GM04503 (cell line): ENCODE measurements around the gene ZNF74.
A peak's percentile ranks its signal among the peaks of the same experiment; 100 is the strongest.
"Not testable (repeated sequence)": the region's sequence is repeated elsewhere in the genome, so short reads cannot be mapped to it uniquely, and the experiment has no call there.

Experiments used
- DNase-seq: peaks from one replicate; pipeline ENCODE4 v3.0.0-alpha.2; 2012; ENCODE audit warnings: low read depth

ZNF74 gene

DNA sequence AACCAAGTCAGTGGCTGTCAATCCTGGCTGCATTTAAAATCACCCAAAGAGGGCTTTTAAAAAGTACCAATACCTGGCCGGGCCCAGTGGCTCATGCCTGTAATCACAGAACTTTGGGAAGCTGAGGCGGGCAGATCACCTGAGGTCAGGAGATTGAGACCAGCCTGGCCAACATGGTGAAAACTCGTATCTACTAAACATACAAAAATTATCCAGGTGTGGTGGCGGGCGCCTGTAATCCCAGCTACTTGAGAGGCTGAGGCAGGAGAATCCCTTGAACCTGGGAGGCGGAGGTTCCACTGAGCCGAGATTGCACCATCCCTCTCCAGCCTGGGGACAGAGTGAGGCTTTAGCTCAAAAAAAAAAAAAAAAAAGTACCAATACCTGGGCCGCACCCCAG is 17.7 kb upstream of the ZNF74 start:
- DNase-seq: not testable (repeated sequence)

DNA sequence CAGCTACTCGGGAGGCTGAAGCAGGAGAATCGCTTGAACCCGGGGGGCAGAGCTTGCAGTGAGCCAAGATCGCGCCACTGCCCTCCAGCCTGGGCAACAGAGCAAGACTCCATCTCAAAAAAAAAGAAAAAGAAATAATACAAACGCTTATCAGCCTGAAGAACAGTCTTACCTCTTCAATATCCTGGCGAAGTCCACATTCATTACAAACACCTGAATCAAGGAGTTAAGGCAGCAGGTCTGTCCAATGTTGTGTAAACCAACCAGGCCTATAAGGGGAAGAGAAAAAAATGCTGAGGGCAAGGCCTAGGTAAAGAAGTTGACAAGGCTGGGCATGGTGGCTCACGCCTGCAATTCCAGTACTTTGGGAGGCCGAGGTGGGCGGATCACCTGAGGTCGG is 17.0 kb upstream of the ZNF74 start:
- DNase-seq: not testable (repeated sequence)

DNA sequence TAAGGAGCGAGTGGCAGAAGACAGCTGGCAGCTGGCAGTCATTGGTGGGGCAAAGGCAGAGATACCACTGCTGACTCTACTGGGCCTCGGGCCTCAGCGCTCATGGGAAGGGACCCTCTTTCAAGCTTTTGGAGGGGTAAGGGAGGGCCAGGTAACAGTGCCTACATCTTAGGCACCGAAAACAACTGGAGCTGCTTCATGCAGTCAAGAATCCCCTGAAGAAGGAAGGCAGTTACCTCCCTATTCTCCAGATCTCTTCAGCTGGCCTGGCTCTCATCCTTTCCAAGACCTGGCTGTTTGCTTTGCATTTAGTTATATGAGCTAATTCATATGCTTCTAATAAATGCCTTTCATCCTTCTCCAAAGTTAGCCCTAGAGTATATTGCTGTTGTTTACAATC is 15.8 kb upstream of the ZNF74 start:
- no peak for DNase-seq

DNA sequence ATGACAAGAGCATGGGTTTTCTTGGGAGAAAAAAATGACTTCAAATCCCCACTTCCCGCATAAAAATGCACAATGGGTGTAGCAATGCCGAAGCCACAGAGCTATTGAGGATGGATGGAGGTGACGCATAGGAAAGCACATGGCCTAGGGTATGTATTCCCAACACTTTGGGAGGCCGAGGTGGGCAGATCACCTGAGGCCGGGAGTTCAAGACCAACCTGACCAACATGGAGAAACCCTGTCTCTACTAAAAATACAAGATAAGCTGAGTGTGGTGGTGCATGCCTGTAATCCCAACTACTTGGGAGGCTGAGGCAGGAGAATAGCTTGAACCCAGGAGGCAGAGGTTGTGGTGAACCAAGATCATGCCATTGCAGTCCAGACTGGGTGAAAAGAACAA is 15.3 kb upstream of the ZNF74 start:
- DNase-seq: not testable (repeated sequence)

DNA sequence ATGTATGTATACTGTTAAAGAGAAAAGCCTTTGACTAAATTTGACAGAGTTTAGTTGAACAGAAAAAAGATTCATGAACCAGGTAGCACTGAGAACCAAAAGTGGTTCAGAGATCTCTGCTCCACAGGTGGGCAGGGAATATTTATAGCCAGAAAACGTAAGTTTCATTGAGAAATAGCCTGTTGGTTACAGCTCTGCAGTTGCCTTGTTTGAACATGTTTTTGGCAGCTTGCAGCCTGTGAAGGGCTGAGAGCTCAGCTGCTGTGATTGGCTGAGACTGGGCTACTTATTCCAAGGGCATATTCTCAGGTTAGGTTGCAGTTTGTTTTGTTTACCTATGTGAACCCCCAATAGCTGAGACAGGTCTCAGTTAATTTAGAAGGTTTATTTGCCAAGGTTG is 13.5 kb upstream of the ZNF74 start:
- no peak for DNase-seq

DNA sequence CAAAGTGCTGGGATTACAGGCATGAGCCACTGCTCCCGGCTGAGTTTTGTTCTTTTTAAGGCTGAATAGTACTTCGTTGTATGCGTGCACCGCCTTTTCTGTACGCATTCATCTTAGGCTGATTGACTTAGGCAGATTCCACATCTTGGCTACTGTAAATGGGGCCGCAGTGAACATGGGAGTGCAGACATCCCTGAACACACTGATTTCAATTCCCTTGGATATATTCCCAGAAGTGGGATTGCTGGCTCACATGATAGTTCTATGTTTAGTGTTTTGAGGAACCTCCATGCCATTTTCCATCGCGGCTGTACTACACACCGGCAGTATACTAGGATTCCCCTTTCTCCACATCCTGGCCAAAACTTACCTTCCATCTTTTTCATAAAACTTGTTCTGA is 10.4 kb upstream of the ZNF74 start:
- no peak for DNase-seq

DNA sequence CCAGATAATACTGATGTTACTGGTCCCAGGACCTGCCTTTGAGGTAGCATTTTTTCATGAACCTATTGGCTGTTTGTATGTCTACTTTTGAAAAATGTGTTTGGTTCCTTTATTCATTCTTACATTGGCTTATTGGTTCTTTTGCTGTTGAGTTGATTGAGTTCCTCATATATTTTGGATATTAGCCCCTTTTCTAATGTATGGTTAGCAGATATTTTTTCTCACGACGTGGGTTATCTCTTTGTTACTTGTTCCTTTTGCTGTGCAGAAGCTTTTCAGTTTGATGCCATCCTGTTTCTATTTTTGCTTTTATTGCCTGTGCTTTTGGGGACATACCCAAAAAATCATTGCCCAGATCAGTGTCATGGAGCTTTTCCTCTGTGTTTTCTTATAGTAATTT is 9.8 kb upstream of the ZNF74 start:
- no peak for DNase-seq

DNA sequence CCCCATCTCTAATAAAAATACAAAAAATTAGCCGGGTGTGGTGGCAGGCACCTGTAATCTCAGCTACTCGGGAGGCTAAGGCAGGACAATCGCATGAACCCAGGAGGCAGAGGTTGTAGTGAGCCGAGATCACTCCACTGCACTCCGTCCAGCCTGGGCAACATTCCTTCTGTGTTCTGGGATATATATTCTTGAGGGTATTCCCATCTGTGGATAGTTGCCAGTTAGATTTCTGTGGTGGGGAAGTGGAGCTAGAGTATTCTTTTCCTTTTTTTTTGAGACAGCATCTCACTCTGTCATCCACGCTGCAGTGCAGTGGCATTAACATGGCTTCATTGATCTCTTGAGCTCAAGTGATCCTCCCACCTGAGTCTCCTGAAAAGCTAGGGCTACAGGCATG is 9.1 kb upstream of the ZNF74 start:
- DNase-seq: no peak

DNA sequence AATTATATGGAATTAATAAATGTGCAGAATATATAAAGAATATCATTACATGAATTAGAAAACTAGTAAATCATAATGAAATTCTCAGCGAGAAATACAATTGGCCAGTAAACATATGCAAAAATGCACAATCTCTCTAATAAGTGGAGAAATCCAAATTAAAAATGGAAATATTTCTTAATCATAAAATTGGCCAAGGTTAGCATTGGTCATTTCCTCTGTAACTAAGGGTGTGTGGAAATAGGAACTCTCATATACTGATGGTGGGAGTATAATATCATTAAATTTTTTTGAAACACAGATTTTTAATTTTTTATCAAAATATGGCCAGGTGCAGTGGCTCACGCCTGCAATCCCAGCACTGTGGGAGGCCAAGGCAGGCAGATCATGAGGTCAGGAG is 7.6 kb upstream of the ZNF74 start:
- DNase-seq: no peak

DNA sequence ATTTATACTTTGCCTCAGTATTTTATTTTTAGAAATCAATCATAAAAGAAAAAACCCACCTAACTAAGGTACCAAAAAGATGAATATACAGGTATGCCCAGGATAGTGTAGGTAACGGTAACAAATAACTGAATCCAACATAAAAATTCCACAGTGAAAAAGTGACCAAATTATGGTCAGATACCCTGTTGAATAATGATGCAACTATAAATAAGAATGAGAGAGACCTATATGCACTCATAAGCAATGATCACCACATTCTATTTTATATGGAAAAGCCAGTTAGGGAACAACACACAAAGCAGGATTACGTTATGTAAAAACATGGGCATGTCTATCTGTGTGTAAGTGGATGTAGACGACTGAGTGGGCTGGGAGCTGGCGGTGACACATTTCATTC is 7.0 kb upstream of the ZNF74 start:
- DNase-seq: no peak

DNA sequence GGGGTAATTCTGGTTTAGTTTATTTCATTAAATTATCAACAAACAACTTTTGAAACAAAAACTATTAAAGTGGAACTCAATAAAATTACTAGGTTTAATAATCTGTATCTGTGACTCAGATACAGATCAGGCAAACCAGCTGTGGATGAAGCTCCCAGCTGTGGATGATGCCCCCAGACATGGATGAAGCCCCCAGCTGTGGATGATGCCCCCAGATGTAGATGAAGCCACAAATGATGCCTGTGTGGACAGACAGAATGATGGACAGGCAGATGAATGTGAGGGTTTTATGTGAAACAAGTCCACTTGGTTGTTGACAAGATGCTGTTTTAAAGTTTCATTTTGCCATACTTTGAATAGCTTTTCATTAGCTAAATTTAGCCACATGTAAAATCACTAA is 5.8 kb upstream of the ZNF74 start:
- DNase-seq: no peak

DNA sequence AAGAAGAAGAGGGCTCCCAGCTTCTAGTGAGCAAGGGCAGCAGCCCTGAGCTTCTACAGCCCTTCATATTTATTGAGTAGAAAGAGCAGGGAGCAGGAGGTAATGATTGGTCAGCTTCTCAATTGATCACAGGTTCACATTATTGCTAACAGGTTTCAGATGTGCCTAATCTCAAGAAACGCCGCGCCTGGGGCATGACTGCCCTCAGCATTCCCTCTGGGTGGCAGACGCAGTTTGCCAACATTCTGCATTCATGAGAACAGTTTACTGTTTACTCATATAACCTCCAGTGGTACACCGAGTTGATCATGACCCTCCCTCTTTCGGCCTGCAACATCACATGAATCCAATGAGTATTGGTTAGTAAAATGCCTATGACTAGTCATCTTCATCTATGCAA is 4.7 kb upstream of the ZNF74 start:
- no peak for DNase-seq

DNA sequence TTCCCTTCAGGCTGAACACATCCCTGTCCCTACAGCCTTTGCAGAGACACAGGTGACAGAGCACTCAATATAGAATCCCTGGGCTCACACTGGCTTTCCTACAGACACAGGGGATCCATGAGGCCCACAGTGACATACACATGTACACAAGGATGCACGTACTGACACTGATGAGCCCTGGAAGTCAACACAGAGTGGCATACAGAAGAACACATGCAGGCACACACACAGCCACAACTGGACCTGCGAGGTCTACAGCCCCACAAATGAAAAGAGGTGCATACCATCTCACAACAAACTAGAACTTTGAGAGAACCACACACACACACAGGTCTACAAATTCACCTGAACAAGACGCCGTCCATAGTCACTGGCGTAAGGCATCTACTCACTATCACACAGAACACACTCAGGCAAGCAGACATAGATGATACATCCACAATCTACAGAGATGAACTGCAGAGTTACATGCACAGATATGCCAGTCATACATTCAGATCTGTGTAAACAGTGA is 3.5 kb upstream of the ZNF74 start:
- DNase-seq: no peak

DNA sequence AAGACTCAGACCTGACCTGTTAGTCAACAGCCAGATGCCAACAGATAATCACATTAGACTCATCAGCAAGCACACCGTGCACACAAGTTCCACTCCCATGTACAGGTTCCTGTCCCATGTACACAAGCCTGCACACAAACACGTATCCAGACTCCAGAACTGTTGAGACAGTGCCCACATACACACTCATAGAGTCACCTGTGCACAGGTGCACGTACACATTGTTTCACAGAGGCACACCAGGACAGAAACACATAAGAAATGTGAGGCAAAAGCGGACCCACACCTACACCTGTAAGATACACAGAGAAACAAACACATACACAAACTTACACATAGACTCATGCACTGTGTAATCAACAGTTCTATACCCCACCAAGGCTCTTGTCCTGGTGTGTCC is 2.7 kb upstream of the ZNF74 start:
- no peak for DNase-seq

DNA sequence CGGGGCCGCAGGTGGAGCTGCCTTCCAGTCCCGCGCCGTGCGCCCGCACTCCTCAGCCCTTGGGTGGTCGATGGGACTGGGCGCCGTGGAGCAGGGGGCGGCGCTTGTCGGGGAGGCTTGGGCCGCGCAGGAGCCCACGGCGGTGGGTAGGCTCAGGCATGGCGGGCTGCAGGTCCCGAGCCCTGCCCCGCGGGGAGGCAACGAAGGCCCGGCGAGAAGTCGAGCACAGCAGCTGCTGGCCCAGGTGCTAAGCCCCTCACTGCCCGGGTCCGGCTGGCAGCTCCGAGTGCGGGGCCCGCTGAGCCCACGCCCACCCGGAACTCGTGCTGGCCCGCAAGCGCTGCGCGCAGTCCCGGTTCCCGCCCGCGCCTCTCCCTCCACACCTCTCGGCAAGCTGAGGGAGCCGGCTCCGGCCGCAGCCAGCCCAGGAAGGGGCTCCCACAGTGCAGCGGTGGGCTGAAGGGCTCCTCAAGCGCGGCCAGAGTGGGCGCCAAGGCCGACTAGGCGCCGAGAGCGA is 1.5 kb upstream of the ZNF74 start:
- DNase-seq: not testable (repeated sequence)

DNA sequence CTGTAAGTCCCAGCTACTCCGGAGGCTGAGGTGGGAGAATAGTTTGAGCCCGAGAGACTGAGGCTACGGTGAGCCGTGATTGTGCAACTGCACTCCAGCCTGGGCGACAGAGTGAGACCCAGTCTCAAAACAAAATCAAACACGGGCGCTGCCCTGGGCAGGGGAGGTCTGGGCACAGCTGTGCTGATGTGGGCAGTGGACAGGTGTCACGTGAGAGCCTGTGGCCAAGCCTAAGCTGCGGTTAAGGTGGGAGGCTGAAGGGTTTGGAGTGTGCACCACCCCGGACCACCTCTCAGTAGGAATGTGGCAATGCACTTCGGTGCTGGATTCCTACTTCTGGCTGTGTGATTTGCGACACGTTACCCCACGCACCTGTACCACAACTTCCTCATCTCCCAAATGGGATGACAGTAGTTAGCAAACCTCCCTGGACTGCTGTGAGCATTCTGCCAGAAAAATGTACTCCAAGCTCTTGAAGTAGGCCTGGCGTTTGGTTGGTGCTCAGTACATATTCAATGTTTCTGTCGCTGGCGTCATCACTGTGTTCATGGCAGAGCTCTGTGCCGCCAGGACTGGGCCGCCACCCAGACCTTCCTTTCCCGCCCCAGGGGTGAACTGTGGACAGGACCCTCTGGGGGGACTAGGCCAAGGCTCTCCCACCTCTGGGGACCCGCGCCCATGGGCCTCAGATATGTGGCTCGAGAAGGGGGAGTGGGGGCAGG is 807 bp upstream of the ZNF74 start:
- no peak for DNase-seq

DNA sequence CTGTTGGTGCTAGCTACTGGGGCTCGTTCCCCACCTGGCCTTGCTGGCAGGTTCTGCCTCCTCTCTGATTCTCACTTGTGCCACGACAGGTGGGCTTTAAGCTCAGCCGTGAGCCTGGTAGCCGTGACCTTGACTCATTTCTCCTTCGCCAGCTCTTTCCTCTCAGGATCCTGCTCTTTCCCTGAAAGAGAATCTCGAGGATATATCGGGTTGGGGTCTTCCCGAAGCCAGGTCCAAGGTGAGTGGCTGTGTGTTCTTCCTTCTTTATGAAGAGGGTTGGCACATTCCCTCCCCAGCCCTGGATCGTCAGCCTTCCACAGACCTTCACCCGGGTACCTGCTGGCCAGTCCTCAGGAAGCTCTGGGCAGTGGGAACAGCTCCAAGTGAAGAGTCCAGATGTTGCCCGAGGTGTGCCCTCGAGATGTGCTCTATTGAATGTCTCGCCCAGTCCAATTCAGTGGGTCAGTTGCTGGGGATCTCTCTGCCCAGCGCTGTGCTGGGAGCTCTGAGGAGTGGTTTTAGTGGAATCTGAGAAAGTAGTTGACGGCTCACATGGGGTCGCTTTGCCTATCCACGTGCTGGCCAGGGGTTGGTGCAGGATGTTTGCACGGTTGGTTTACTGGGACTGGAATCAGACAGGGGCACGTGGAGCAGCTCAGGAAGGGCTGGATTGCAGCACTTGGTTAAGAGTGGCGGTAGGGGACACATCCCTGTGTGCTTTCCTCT is 1.4 kb downstream of the ZNF74 start:
- no peak for DNase-seq

DNA sequence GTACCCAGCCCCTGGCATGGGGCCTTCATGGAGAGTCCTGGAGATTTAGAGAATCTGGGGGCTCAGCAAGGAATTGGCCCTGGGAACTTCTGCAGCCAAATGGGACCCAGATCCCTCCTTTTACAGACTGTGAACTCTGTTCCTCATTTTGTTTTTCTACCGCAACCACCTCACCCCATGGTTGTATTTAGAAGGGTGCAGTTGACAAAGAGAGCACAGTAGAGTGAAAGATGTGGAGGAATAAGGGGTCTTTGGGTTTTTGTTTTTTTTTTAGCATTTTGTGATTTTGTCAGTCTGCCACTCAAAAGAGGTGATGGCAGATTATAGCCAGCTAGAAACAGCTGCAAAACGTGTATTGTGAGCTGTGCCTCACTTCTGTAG is 1.9 kb downstream of the ZNF74 start:
- no peak for DNase-seq

DNA sequence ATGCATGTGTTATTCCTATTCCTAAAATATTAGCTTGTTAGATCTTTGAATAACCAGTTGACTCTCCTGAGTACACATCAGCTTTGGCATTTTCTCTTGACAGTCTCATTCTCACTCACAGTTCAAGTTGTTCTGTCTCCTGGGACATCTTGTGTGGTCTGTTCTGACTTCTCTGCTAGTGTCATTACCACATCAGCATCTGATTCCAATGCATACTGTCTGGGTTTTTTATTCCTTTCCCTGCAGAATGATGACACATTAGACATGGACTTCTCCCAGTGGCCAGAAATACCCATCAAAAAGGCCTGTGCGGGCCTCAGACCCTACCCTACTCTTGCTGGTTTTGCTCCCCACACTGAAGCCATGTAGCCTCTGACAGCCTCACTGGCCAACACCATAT is 2.7 kb downstream of the ZNF74 start:
- DNase-seq: peak; percentile 39

DNA sequence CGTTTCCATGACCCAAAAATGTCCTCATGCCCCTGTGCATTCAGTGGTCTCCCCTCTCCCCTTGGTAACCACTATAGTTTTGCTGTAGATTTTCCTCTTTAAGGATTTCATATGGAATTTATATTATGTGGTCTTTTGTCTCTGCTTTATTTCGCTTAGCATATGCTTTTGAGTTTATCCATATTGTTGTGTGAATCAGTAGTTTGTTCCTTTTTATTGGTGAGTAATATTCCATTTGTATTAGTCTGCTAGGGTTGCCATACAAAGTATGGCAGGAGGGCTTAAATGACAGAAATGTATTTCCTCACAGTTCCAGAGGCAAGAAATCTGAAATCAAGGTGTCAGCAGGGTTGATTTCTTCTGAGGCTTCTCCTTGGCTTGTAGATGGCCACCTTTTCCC is 3.5 kb downstream of the ZNF74 start:
- DNase-seq: no peak

DNA sequence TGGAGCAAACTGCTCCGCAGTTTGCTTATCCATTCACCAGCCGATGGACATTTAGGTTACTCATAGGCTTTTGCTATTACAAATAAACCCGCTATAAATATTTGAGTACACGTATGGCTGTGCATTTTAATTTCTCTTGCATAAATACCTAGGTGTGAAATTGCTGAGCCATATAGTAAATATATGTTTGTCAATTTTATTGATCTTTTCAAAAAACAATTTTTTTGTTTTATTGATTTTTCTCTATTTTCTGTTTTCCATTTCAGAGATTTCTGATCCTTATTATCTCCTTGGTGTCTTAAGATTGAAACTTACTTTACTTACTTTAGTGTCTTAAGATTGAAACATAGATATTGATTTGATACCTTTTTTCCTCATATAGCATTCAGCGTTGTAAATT is 4.5 kb downstream of the ZNF74 start:
- no peak for DNase-seq

DNA sequence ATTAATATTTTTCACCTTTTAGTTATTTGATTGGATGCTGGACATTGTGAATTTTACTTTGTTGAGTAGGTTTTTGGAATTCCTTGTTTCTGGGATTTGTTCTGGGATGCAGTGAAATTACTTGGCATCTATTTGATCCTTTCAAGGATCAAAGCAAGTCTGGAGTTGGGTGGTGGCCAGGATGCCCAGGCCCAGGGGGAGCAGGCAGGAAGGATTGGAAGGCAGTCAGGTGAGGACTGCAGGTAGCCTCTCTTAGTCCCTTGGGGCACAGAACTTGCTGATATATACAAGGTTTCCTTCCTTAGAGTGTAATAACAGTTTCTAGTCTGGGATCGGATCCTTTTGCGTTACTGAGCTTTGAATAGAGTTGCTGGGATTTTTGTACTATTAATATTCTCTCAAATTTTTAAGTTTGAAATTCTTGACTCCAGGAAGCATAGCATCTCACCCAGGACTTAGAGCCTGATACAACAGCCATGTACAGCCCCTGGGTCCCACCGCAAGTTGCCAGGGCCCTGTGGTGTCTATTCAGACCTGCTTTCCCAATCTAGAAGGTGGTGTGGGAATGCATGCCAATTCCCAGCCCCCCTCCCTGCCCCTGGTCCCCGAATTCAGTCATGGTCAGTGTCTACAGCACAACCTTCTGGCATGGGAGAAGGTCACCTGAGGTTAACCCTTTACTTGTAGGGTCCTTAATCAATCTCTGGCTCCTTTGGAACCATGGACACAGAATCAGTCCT is 6.1 kb downstream of the ZNF74 start:
- DNase-seq: no peak
